HG02852 (cell line): ENCODE data around the gene TOM1.
A peak's percentile ranks its signal among the peaks of the same experiment; 100 is the strongest.

Experiments
- ATAC-seq: cut with Tn5 transposase; IDR thresholded peaks from one replicate; pipeline ENCODE4 v1.9.1; 2021; ENCODE audit warnings: mild to moderate bottlenecking, moderate library complexity; ENCODE audit not compliant: unreplicated experiment

Gene TOM1

GRCh38 chr22:35367331-35367886 lies 67.7 kb downstream of the TOM1 start:
- no peak for ATAC-seq

GRCh38 chr22:35368386-35368785 lies 68.7 kb downstream of the TOM1 start:
- ATAC-seq = no peak

- ATAC-seq = no peak
Observed at GRCh38 chr22:35369996-35370395, 70.3 kb downstream of the TOM1 start.

GRCh38 chr22:35373781-35374180 lies 74.1 kb downstream of the TOM1 start:
- ATAC-seq = no peak

GRCh38 chr22:35375031-35375430 lies 75.3 kb downstream of the TOM1 start:
- ATAC-seq = no peak

GRCh38 chr22:35375526-35375925 lies 75.8 kb downstream of the TOM1 start:
- ATAC-seq = no peak

GRCh38 chr22:35376728-35377472 lies 77.2 kb downstream of the TOM1 start:
- peak; percentile 58 for ATAC-seq

- ATAC-seq = no peak
Observed at GRCh38 chr22:35377735-35378134, 78.0 kb downstream of the TOM1 start.

- ATAC-seq = no peak
Observed at GRCh38 chr22:35378621-35379020, 78.9 kb downstream of the TOM1 start.

GRCh38 chr22:35379146-35379993 lies 79.7 kb downstream of the TOM1 start:
- ATAC-seq = no peak

- no peak for ATAC-seq
Observed at GRCh38 chr22:35380013-35380412, 80.3 kb downstream of the TOM1 start.

- peak; percentile 54 for ATAC-seq
Observed at GRCh38 chr22:35380537-35381423, 81.1 kb downstream of the TOM1 start, which contains the start of gene HMOX1. HMOX1 (plus strand) TSS chr22:35381096; CDS start chr22:35381174, 78 bp downstream.

- no peak for ATAC-seq
Observed at GRCh38 chr22:35381424-35382009, 81.8 kb downstream of the TOM1 start.

- no peak for ATAC-seq
Observed at GRCh38 chr22:35383679-35384071, 84.0 kb downstream of the TOM1 start.

GRCh38 chr22:35384527-35384926 lies 84.8 kb downstream of the TOM1 start:
- no peak for ATAC-seq

- no peak for ATAC-seq
Observed at GRCh38 chr22:35384975-35385588, 85.4 kb downstream of the TOM1 start.

- ATAC-seq = no peak
Observed at GRCh38 chr22:35386670-35387288, 87.1 kb downstream of the TOM1 start.

- no peak for ATAC-seq
Observed at GRCh38 chr22:35390933-35391332, 91.2 kb downstream of the TOM1 start.

GRCh38 chr22:35392357-35392756 lies 92.7 kb downstream of the TOM1 start:
- no peak for ATAC-seq
